ENCODE results near the gene TMEM231.

Gene TMEM231

GRCh38 chr16:75534560-75535205 is 21.4 kb downstream of the TMEM231 start:
- Histone ChIP-seq H2BK5ac (ENCODE audit: low read length) (no peak overlapping the region), H2BK15ac (replicated peaks; ENCODE audit: low read depth) (no peak overlapping the region), H3K27me3 (ENCODE audit: insufficient read depth, low read length, poor library complexity) (no peaks in the 10 kb centered on the region), H3K18ac (ENCODE audit: low read length) (no peak overlapping the region), H4K5ac (ENCODE audit: low read length) (no peak overlapping the region), H3K23ac (ENCODE audit: low read length) (no peak overlapping the region), H3K4me2 (ENCODE audit: low read length) (no peak overlapping the region), H3K4me3 (ENCODE audit: low read length) (no peak overlapping the region), H3K4ac (ENCODE audit: low read depth, low read length) (no peak overlapping the region), H3K79me2 (ENCODE audit: control insufficient read depth, insufficient read depth, low read length) (no peaks in the 10 kb centered on the region), H4K8ac (ENCODE audit: low read depth, low read length) (no peak overlapping the region), H3K79me1 (ENCODE audit: low read length) (no peaks in the 10 kb centered on the region), H2AK5ac (ENCODE audit: low read length) (no peak overlapping the region), H3K27ac (ENCODE audit: low read depth, low read length) (no peak overlapping the region), H3K9ac (ENCODE audit: low read length) (no peak overlapping the region), H3K4me1 (ENCODE audit: control insufficient read depth, low read depth, low read length) (no peaks in the 10 kb centered on the region), H3K56ac (ENCODE audit: low read length) (no peak overlapping the region), H3K36me3 (ENCODE audit: control insufficient read depth, insufficient read depth, low read length) (no peaks in the 10 kb centered on the region), H2BK120ac (ENCODE audit: low read depth, low read length) (no peak overlapping the region)
- DNase-seq, result no peak
- no CpG with 5 or more reads among the region's 19 CpGs for WGBS (ENCODE audit: extremely low coverage, insufficient coverage, low lambda C conversion rate)

- no peak overlapping the region for H3K4ac ChIP-seq (ENCODE audit: low read depth, low read length)
- no peaks in the 10 kb centered on the region for H3K79me2 ChIP-seq (ENCODE audit: control insufficient read depth, insufficient read depth, low read length)
- no peak overlapping the region for H3K27ac ChIP-seq (ENCODE audit: low read depth, low read length)
- no peak overlapping the region for H2BK120ac ChIP-seq (ENCODE audit: low read depth, low read length)
- no peak overlapping the region for H3K4me3 ChIP-seq (ENCODE audit: low read length)
- no peak overlapping the region for H3K23ac ChIP-seq (ENCODE audit: low read length)
- no peak overlapping the region for H4K8ac ChIP-seq (ENCODE audit: low read depth, low read length)
- H3K27me3 ChIP-seq (ENCODE audit: insufficient read depth, low read length, poor library complexity), result no peaks in the 10 kb centered on the region
- H3K36me3 ChIP-seq (ENCODE audit: control insufficient read depth, insufficient read depth, low read length), result no peaks in the 10 kb centered on the region
- H3K18ac ChIP-seq (ENCODE audit: low read length), result no peak overlapping the region
- H3K79me1 ChIP-seq (ENCODE audit: low read length), result no peaks in the 10 kb centered on the region
- H2BK15ac ChIP-seq (replicated peaks; ENCODE audit: low read depth), result no peak overlapping the region
- H3K56ac ChIP-seq (ENCODE audit: low read length), result no peak overlapping the region
- no peak overlapping the region for H2AK5ac ChIP-seq (ENCODE audit: low read length)
- no peak overlapping the region for H4K5ac ChIP-seq (ENCODE audit: low read length)
- H3K9ac ChIP-seq (ENCODE audit: low read length), result no peak overlapping the region
- H3K4me1 ChIP-seq (ENCODE audit: control insufficient read depth, low read depth, low read length), result no peaks in the 10 kb centered on the region
- WGBS (ENCODE audit: extremely low coverage, insufficient coverage, low lambda C conversion rate), result no CpG with 5 or more reads among the region's 2 CpGs
- H2BK5ac ChIP-seq (ENCODE audit: low read length), result no peak overlapping the region
- no peak for DNase-seq
- H3K4me2 ChIP-seq (ENCODE audit: low read length), result no peak overlapping the region
Observed at GRCh38 chr16:75532791-75533190, 23.3 kb downstream of the TMEM231 start.

GRCh38 chr16:75532142-75532765 is 23.8 kb downstream of the TMEM231 start:
- Histone ChIP-seq H2BK15ac (replicated peaks; ENCODE audit: low read depth) (no peak overlapping the region), H2BK5ac (ENCODE audit: low read length) (no peak overlapping the region), H3K9ac (ENCODE audit: low read length) (no peak overlapping the region), H4K8ac (ENCODE audit: low read depth, low read length) (no peak overlapping the region), H3K56ac (ENCODE audit: low read length) (no peak overlapping the region), H2BK120ac (ENCODE audit: low read depth, low read length) (no peak overlapping the region), H3K36me3 (ENCODE audit: control insufficient read depth, insufficient read depth, low read length) (no peaks in the 10 kb centered on the region), H3K4me3 (ENCODE audit: low read length) (no peak overlapping the region), H3K79me2 (ENCODE audit: control insufficient read depth, insufficient read depth, low read length) (no peaks in the 10 kb centered on the region), H3K27ac (ENCODE audit: low read depth, low read length) (no peak overlapping the region), H4K5ac (ENCODE audit: low read length) (no peak overlapping the region), H3K27me3 (ENCODE audit: insufficient read depth, low read length, poor library complexity) (no peaks in the 10 kb centered on the region), H3K23ac (ENCODE audit: low read length) (no peak overlapping the region), H3K79me1 (ENCODE audit: low read length) (no peaks in the 10 kb centered on the region), H3K4me1 (ENCODE audit: control insufficient read depth, low read depth, low read length) (no peaks in the 10 kb centered on the region), H3K18ac (ENCODE audit: low read length) (no peak overlapping the region), H3K4ac (ENCODE audit: low read depth, low read length) (no peak overlapping the region), H2AK5ac (ENCODE audit: low read length) (no peak overlapping the region), H3K4me2 (ENCODE audit: low read length) (no peak overlapping the region)
- WGBS (ENCODE audit: extremely low coverage, insufficient coverage, low lambda C conversion rate), result no CpG with 5 or more reads among the region's 8 CpGs
- DNase-seq, result peak; percentile 34

- H3K4me1 ChIP-seq (ENCODE audit: control insufficient read depth, low read depth, low read length), result no peaks in the 10 kb centered on the region
- no CpG with 5 or more reads among the region's 29 CpGs for WGBS (ENCODE audit: extremely low coverage, insufficient coverage, low lambda C conversion rate)
Observed at GRCh38 chr16:75529959-75530358, 26.1 kb downstream of the TMEM231 start.

DNA sequence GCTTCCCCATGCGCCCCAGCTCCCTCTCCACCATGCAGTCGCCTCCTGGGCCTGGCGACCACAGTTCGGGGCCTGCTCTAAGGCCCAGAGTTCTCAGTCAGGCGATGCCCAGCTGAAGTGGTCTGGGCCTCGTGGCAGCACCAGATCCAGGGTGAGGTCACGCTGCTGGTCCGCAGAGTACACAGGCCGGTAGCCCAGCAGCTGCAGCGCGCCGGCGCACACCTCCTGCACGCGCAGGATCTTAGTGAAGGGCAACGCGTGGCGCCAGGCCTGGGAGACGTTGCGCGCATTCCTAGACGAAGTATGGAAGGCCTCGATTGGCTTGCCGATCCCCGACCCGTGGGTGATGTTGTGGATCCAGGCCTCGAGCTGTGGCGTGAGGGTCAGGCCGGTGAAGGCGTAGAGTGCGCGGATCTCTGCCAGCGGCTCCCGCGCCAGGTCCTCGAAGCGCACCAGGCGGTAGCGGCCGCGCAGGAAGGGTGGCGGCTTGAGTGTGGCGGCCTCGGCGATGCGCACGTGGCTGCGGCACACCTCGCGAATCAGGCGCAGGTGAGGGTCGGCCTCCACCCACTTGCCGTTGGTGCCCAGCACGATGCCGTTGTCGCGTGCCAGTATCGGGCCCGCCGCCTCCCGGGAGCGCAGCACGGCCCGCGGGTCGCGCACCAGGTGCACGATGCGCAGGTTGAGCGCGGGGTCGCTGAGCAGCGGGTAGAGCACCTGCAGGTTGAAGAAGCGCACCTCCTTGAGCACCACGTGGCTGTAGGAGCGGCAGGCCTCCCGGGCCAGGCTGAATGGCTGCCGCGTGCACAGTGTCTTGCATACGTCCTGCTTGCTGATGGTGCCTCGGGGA is 26.8 kb downstream of the TMEM231 start:
- Histone ChIP-seq H3K27me3 (ENCODE audit: insufficient read depth, low read length, poor library complexity) (no peaks in the 10 kb centered on the region), H3K27ac (ENCODE audit: low read depth, low read length) (no peak overlapping the region), H3K4me1 (ENCODE audit: control insufficient read depth, low read depth, low read length) (no peaks in the 10 kb centered on the region), H3K36me3 (ENCODE audit: control insufficient read depth, insufficient read depth, low read length) (no peaks in the 10 kb centered on the region), H3K9ac (ENCODE audit: low read length) (no peak overlapping the region), H2BK15ac (replicated peaks; ENCODE audit: low read depth) (no peak overlapping the region), H3K79me1 (ENCODE audit: low read length) (no peaks in the 10 kb centered on the region), H3K4me3 (ENCODE audit: low read length) (no peak overlapping the region), H4K8ac (ENCODE audit: low read depth, low read length) (no peak overlapping the region), H3K18ac (ENCODE audit: low read length) (no peak overlapping the region), H2BK120ac (ENCODE audit: low read depth, low read length) (no peak overlapping the region), H2AK5ac (ENCODE audit: low read length) (no peak overlapping the region), H3K23ac (ENCODE audit: low read length) (no peak overlapping the region), H3K79me2 (ENCODE audit: control insufficient read depth, insufficient read depth, low read length) (no peaks in the 10 kb centered on the region), H3K56ac (ENCODE audit: low read length) (no peak overlapping the region), H3K4me2 (ENCODE audit: low read length) (no peak overlapping the region), H3K4ac (ENCODE audit: low read depth, low read length) (no peak overlapping the region), H2BK5ac (ENCODE audit: low read length) (no peak overlapping the region), H4K5ac (ENCODE audit: low read length) (no peak overlapping the region)
- no peak for DNase-seq
- WGBS (ENCODE audit: extremely low coverage, insufficient coverage, low lambda C conversion rate), result no CpG with 5 or more reads among the region's 81 CpGs

More at GRCh38 chr16:75529959-75530358, 26.1 kb downstream of the TMEM231 start:
- H3K23ac ChIP-seq (ENCODE audit: low read length), result no peak overlapping the region
- no peaks in the 10 kb centered on the region for H3K79me1 ChIP-seq (ENCODE audit: low read length)
- H3K4ac ChIP-seq (ENCODE audit: low read depth, low read length), result no peak overlapping the region
- H3K9ac ChIP-seq (ENCODE audit: low read length), result no peak overlapping the region
- no peak overlapping the region for H4K5ac ChIP-seq (ENCODE audit: low read length)
- no peak overlapping the region for H2BK120ac ChIP-seq (ENCODE audit: low read depth, low read length)
- no peak overlapping the region for H4K8ac ChIP-seq (ENCODE audit: low read depth, low read length)
- no peak overlapping the region for H3K4me3 ChIP-seq (ENCODE audit: low read length)
- no peak overlapping the region for H2AK5ac ChIP-seq (ENCODE audit: low read length)
- no peak overlapping the region for H2BK15ac ChIP-seq (replicated peaks; ENCODE audit: low read depth)
- no peak overlapping the region for H3K27ac ChIP-seq (ENCODE audit: low read depth, low read length)
- H3K79me2 ChIP-seq (ENCODE audit: control insufficient read depth, insufficient read depth, low read length), result no peaks in the 10 kb centered on the region
- H3K4me2 ChIP-seq (ENCODE audit: low read length), result no peak overlapping the region
- no peak overlapping the region for H3K18ac ChIP-seq (ENCODE audit: low read length)
- no peaks in the 10 kb centered on the region for H3K36me3 ChIP-seq (ENCODE audit: control insufficient read depth, insufficient read depth, low read length)
- H3K27me3 ChIP-seq (ENCODE audit: insufficient read depth, low read length, poor library complexity), result no peaks in the 10 kb centered on the region
- H3K56ac ChIP-seq (ENCODE audit: low read length), result no peak overlapping the region
- DNase-seq, result no peak
- H2BK5ac ChIP-seq (ENCODE audit: low read length), result no peak overlapping the region

Data from mesendoderm (in vitro differentiated cells).